Tibial nerve (tissue), 4 donors: ENCODE measurements around the gene AHCTF1.

Experiments
- CTCF ChIP-seq, 5 experiments: fragments of 200-600 bp in 3 of 5; fragments of 450-650 bp in 2 of 5; sonication (generic) in 3 of 5; IDR thresholded peaks; one replicate each; pipeline ENCODE4 v1.5.1; 2016 to 2019; ENCODE audit warnings: antibody characterized with exemption in 5 of 5, mild to moderate bottlenecking in 3 of 5, moderate library complexity in 2 of 5
- EP300 ChIP-seq, 2 donors: sonication (generic); formaldehyde crosslinking; IDR thresholded peaks; one replicate each; pipeline ENCODE4 v1.6.1; 2017; ENCODE audit warnings: antibody characterized with exemption in 2 of 2, mild to moderate bottlenecking in 1 of 2
- POLR2A ChIP-seq, 2 donors: fragments of 450-650 bp; IDR thresholded peaks; one replicate each; pipeline ENCODE4 v1.6.1; 2017; ENCODE audit warnings: antibody characterized with exemption in 2 of 2, mild to moderate bottlenecking in 2 of 2, moderate library complexity in 2 of 2

GRCh38 chr1:246827396-246827795 is 104.4 kb downstream of the AHCTF1 start:
- no peak for TF ChIP-seq CTCF (IDR thresholded peaks at IDR 0.05)
- no peak for TF ChIP-seq POLR2A (IDR thresholded peaks at IDR 0.05)
- TF ChIP-seq EP300 (IDR thresholded peaks at IDR 0.05): no peak
